HTR-8/SVneo (cell line): ENCODE measurements around the gene PFDN5.
"Not testable (repeated sequence)": the region's sequence is repeated elsewhere in the genome, so short reads cannot be mapped to it uniquely, and the experiment has no call there.

Experiments
- DNase-seq: peaks from one replicate; pipeline ENCODE4 v3.0.0; 2011; ENCODE audit warnings: low spot score, mixed read lengths; ENCODE audit not compliant: insufficient read length
- FAIRE-seq: peaks from 2 replicates; lab custom pipeline; 2011; peaks lifted over from hg19 to GRCh38; lab: Jason Lieb, UNC

PFDN5 gene

GRCh38 chr12:53279888-53280498, 15.3 kb upstream of the PFDN5 start:
- DNase-seq (no peak), FAIRE-seq (no peak)

- FAIRE-seq (no peak), DNase-seq (no peak)
Observed at GRCh38 chr12:53286448-53286847, 8.9 kb upstream of the PFDN5 start.

- DNase-seq, result peak; percentile 59
- FAIRE-seq, result peak; percentile 52
Observed at GRCh38 chr12:53287741-53288216, 7.6 kb upstream of the PFDN5 start.

GRCh38 chr12:53288322-53288721, 7.0 kb upstream of the PFDN5 start:
- DNase-seq (no peak), FAIRE-seq (no peak)

- FAIRE-seq (no peak), DNase-seq (no peak)
Observed at GRCh38 chr12:53289891-53290290, 5.5 kb upstream of the PFDN5 start.

GRCh38 chr12:53290661-53291060, 4.7 kb upstream of the PFDN5 start:
- FAIRE-seq, result no peak

GRCh38 chr12:53292426-53292825, 2.9 kb upstream of the PFDN5 start:
- DNase-seq (no peak), FAIRE-seq (no peak)

More at GRCh38 chr12:53290661-53291060, 4.7 kb upstream of the PFDN5 start:
- DNase-seq, result no peak

- DNase-seq (no peak), FAIRE-seq (no peak)
Observed at GRCh38 chr12:53295891-53296219, 513 bp downstream of the PFDN5 start.

- not testable (repeated sequence) for DNase-seq, FAIRE-seq
Observed at GRCh38 chr12:53297106-53297505, 1.8 kb downstream of the PFDN5 start.

- DNase-seq, result no peak
Observed at GRCh38 chr12:53298164-53298563, 2.8 kb downstream of the PFDN5 start.

GRCh38 chr12:53299101-53299453, 3.7 kb downstream of the PFDN5 start:
- DNase-seq (peak; percentile 48), FAIRE-seq (no peak)

More at GRCh38 chr12:53298164-53298563, 2.8 kb downstream of the PFDN5 start:
- no peak for FAIRE-seq

GRCh38 chr12:53299454-53300180, 4.3 kb downstream of the PFDN5 start, which contains the start of gene MYG1:
Gene MYG1, plus strand, starts transcription at chr12:53299695. Its CDS starts 43 bp downstream, at chr12:53299738.
- FAIRE-seq, result peak; percentile 20
- peak; percentile 81 for DNase-seq

- no peak for DNase-seq
Observed at GRCh38 chr12:53300187-53300586, 4.8 kb downstream of the PFDN5 start.

GRCh38 chr12:53302903-53303302, 7.6 kb downstream of the PFDN5 start:
- FAIRE-seq (no peak), DNase-seq (no peak)

More at GRCh38 chr12:53300187-53300586, 4.8 kb downstream of the PFDN5 start:
- FAIRE-seq, result no peak

GRCh38 chr12:53306826-53307225, 11.5 kb downstream of the PFDN5 start:
- DNase-seq (no peak), FAIRE-seq (no peak)

GRCh38 chr12:53308276-53308675, 12.9 kb downstream of the PFDN5 start:
- FAIRE-seq, result no peak
- no peak for DNase-seq

GRCh38 chr12:53313996-53314395, 18.7 kb downstream of the PFDN5 start:
- no peak for FAIRE-seq
- DNase-seq, result no peak

- DNase-seq (no peak), FAIRE-seq (no peak)
Observed at GRCh38 chr12:53320352-53321195, 25.2 kb downstream of the PFDN5 start.

GRCh38 chr12:53324113-53324778, 28.9 kb downstream of the PFDN5 start:
- FAIRE-seq (no peak), DNase-seq (no peak)

GRCh38 chr12:53324779-53325510, 29.6 kb downstream of the PFDN5 start:
- DNase-seq (peak; percentile 94), FAIRE-seq (no peak)
